NCI-H345 treated with DMSO at 0.1 percent for 48 hours (cell line): ENCODE data around the gene GPR143.
"Not testable (repeated sequence)": the region's sequence is repeated elsewhere in the genome, so short reads cannot be mapped to it uniquely, and the experiment has no call there.

ENCODE experiments used
- DNase-seq: peaks from one replicate; lab custom pipeline; 2025; ENCODE audit not compliant: unreplicated experiment; lab: John Stamatoyannopoulos, UW

The GPR143 gene

DNA sequence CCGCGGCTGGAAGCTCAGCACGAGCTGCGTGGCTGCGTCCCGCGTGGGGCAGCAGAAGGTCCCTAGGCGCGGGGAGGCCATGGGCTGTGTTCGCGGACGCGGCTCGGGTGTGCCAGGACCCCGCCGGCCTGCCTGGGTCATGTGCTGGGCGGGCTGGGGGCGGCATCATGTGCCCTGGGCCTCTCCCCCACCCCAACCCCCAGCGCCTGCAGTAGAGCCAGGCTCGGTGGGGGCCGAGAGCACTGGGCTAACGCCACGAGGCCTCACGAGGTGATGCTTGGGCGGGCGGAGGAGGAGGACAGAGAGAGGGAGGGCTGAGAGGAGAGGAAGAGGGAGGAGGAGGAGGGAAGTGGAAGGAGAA, at the start of gene GPR143:
Gene GPR143 (minus strand): TSS at position 111 of the 361 bp plus-strand sequence. CDS start 30 bp downstream, at position 81.
- DNase-seq: no peak

DNA sequence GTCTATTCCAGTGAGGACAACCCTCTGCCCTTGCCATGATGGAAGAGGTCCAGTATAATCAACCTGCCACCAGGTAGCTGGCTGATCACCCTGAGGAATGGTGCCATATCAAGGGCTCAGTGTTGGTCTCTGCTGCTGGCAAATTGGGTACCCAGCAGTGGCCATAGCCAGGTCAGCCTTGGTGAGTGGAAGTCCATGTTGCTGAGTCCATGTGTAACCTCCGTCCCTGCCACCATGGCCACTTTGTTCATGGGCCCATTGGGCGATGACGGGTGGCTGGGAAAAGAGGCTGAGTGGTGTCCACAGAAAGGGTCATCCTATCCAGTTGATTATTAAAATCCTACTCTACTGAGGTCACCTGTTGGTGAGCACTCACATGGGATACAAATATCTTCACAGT, 45.4 kb upstream of the GPR143 start:
- DNase-seq: not testable (repeated sequence)

DNA sequence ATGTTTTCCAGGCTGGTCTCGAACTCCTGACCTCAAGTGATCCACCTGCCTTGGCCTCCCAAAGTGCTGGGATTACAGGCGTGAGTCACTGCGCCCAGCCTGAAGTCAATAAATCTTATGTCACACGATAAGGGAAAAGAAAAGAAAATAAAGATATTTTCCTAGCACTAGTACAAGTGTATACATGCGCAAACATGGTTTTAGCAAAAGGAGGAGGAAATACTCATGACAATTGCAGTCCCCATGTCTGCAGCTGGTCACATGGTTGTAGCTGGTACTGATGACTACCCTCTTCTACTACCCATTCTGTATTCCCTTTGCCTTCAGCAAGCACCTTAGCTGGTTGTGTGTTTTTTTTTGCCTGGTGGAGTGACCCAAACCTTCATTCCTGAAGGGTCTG, 44.2 kb upstream of the GPR143 start:
- not testable (repeated sequence) for DNase-seq

DNA sequence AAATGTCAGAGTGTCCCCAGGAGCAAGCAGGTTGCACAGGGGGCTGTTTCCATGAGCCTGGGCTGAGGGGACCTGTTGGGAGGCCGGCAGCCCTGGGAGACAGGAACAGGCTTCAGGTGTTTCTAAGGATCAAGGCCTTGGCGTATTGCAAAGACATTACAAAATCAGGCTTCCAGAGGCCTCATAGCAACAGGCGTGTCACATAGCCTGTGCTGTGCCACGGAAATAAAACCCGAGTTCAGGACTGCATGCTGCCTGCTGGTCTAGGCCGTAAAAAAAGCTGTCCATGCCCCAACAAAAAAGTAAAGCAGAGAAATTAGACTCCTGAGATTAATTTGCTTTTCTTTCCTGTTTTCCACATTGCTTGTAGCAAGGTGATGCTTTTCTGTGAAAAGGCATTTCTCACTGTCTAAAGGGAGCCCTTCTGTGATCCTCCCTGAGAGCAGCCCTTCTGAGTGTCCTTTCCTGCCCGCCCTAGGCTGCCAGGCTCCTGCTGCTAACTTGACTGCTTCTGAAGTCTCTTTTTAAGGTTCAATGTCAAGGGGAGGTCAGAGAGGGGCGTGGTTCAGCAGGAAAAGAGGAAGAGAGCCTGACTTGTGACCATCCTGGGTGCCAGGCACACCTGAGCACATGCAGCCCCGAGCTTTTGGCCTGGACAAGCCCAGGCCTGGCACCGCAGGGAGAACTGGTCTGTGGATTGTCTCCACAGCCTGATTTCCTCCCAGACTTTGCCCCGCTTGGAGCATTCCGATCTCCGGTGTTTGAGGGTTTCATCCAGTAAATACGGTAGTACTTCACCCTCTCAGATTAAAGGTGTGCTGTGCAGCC, 41.9 kb upstream of the GPR143 start:
- DNase-seq: no peak

DNA sequence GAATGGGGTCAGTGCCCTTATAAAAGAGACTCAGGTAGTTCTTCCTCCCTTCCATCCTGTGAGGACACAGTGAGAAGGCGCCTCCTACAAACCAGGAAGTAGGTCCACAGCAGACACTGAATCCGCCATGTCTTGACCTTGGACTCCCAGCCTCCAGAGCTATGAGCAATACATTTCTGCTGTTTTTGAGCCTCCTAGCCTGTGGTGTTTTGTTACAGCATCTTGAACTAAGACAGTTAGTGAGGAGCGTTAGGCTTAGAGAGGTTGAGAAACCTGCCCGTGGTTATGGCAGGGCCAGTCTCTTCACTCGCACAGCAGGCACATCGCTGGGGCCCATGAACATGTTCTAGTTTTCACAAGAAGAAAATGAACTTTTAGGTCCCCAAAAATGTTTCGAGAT, 40.3 kb upstream of the GPR143 start:
- DNase-seq: no peak

DNA sequence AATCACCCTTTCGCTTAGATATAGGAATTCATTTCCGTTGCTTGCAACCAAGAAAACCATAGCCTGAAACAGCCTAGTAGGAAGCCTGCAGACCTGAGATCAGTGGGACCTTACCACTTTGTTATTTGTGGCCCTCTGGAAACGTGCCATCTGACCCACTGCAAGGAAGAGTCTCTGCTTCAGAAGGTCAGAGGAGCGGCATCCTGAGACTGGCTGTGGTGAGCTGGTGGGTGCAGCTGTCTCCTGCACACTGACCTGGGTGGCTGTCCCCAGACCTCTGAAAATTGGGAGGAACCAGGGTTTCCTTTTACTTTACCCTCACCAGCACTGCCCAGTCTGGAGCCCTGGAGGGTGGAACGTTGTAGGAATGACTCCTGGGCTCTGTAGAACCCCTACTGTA, 38.8 kb upstream of the GPR143 start:
- DNase-seq: no peak

DNA sequence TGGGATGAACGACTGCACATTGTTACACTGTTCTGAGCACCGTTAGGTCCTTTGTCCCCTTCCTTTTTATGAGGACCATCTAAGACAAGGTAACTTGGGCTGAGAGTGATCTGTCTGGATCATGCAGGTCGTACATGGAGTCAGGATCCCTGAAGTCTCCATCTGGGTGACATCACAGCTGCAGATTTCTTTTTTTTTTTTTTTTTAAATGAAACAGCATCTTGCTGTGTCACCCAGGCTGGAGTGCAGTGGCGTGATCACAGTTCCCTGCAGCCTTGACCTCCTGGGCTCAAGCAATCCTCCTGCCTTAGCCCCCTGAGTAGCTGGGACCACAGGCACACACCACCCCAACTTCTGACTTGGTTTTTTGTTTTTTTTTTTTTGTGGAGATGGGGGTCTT, 37.1 kb upstream of the GPR143 start:
- DNase-seq: no peak

DNA sequence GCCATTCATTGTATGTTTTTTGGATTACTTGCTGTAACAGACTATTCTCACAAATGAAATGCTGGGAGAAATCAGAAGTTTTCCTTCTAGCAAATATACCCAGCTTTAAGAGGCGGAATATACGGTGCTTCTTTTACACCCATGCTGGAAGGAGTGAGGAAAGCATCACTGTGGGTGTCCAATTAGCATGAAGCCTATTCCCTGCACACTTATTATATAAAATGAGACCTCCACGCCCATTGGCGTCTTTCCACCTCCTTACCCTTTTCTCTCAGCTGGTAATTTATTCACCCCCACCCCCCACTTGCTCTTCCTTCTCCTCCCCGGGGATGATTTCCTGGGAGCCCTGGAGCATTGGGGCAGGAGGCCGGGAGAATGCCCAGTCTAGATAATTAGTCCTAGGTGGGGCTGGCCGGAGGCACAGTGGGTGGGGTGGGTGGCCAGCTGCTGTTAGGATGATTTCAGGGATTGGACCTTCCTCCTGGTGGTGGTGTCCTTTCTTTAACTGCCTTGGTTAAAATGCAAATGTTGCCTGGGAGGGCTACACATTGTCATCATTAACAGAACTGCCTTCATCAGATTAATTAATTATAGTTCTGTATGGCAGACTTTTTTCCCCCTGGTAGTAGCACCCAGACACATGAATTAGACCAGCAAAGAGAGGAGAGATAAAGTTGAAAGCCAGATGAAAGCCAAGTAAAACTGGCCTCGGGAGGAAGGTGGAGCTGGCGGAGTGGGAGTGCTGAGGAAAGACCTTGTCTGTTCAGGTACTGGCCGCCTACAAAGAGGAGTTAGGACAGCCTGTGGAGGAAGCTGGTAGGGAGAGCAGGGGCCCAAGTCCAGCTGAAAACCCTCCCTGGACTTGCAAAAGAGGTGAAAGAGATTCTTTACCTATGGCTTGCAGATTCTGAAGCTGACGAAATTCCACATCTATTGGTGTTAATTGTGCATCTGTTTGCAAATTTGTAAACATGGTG, 32.0 kb upstream of the GPR143 start:
- DNase-seq: no peak

DNA sequence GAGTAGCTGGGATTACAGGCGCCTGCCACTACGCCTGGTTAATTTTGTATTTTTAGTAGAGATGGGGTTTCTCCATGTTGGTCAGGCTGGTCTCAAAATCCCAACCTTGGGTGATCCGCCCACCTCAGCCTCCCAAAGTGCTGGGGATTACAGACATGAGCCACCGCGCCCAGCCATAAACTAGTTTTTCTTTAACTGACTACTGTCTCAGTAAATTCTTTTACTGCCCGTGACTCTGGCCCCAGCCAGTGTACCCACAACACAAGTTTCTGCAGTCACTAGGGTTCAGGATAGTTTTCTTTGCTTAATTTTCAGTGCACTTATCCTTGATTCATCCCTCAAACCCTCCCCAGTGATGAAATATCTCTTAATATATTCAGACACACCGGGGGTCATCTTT, 28.8 kb upstream of the GPR143 start:
- DNase-seq: no peak

DNA sequence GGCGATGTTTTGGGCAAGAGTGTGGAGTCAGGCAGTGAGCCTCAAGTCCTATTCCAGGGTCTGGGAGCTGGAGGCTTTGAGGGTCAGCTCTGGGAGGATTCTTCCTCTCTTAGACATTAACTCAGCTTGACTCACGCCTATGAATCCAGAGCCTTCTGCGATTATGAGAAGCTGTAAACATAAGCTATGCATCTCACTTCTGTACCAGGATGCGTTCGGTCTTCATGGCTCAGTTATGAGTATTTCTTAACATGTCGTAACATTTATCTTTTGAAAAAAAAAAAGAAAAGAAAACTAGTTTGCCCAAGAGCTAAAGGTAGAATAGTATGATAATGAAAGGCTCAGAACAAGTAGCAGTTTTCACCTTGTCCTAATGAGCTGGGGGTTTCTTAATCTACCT, 25.2 kb upstream of the GPR143 start:
- no peak for DNase-seq

DNA sequence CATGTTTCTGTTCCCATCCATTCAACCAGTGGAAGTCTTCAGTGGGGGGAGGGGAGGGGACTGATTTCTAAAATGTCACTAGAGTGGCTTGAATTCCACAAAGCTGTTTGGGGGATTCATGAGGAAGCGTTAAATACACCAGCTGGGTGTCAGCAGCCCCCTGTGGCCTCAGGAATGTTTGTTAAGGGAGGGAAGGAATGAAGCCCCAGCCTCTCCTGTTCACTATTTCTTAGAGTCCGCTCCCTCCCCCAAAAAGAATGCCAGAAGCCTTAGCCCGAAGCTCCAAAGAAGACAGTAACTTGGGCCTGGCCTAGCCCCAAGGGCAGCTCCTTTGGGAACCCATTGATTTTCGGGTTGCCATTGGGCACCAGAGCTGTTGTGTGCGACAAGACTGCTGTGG, 23.9 kb upstream of the GPR143 start:
- no peak for DNase-seq

DNA sequence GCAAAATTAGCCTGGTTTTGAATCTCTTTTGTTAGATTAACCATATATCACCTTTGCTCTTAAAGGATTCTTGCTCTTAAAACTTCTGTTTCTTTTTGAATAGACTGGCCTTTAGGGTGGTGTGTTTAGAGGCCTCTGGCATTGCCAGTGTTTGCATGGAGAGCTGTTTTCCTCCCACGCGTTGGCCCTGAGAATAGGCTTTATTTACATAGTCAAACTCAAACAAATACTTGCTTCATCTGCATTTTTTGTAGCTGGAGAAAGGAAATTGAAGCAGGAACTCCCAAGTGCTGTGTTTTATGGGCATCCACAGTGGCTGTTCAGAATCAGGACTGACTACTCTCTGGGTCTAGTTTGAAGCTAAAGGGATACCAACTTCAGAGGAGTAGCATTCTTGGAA, 23.3 kb upstream of the GPR143 start:
- DNase-seq: no peak

DNA sequence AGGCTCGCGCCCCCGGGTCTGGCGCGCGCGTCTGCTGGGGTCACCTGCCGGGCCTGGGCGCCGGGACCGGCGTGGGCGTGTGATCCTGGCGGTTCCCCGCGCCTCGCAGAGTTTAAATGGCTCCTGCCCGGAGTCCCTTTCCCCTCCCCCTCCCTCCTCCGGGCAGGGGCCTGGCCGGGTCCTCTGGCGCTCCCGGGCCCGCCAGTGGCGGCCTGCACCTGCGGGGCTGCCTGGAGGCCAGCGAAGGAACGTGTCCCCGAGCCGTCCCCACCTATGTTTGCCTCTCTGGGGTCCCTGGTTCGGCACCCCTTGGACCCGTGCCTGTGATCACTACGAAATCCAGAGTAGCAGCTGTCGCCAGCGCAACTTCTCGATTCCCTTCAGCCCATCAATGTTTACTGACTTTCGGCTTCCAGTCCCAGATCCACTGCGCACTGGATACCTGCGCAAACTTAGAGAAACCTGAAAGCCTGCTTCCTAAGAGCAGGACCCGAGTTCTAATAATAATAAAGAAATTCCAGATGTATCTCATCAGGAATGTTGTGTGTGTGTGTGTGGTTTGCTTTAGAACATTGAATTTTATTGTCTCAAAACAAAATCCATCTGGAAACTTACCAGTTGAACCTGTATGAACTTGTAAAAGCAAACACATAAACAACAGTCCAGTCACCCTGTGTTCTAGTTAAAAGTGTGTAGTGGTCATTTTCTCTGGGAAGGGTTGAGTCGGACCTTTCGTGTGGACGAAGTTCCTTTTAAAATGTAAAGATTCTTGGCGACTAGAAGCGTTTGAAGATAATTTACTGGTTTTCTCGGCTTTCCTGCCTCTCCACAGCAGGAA, 21.4 kb upstream of the GPR143 start:
- DNase-seq: no peak

DNA sequence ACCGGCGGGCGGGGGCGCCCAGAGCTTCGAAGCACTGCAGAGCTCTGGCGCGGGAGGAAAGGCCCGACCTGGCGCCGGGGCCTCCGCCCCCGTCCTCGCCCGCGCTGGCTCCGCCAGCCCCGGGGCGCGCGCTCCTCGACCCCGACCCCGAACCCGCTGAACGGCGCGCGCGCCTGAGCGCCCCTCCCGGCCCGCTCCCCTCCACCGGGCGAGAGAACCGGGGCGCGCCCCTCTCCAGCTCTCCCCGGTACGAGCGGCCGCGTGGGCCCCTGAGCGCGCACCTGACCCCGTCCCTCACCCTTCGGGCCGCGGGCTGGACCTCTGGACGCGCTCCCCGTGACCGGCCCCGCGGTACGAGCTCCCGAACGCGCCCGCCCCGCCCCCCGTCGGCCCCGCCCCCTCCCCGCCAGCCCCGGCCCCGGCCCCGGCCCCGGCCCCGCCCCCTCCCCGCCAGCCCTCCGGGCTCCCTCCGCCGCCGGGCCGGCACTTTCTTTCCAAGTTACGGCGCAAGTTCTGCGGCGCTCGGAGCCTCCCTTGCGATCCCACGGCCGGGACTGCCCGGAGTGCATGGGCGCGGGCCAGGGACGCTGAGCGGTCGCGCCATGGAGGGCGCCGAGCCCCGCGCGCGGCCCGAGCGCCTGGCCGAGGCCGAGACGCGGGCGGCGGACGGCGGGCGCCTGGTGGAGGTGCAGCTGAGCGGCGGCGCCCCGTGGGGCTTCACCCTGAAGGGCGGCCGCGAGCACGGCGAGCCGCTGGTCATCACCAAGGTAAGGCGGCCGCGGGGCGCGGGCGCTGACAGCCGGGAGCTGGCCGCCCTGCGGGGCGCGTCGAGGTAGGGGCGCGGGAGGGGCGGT, 20.5 kb upstream of the GPR143 start, which contains the start of gene SHROOM2:
Gene SHROOM2 (plus strand): TSS at position 486 of the 854 bp plus-strand sequence. CDS start 117 bp downstream, at position 603.
- DNase-seq: no peak

DNA sequence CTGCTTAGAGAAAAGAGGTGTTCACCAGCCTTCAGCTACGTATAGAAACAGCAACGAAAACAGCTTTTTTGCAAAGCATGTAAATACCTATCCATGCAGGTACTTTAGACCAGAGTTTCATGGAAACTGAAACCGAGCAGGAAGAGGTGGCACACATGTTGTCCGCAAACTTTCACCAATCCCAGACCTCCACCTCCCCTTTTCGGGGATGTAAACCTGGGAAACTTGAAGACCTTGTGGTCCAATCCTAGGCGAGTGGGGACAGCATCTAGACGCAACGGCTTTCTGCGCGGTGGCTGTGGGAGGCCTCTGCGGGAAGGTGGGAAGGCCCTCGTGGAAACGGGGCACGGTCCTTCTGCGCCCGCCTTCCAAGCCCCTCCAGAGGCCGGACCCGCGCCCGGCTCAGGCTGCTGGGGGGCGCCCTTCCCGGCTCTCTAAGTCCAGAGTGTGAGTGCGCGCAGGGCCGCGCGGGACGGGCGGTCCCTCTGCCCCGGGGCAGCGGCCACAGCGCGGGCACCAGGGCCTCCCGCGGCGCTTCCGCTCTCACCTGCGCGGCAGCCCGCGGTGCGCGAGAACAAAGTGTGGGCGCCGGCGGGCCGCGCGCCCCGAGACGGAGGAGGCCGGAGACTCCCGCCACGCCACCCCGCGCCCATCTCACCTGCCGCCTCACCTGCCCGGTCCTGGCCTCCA, 19.8 kb upstream of the GPR143 start:
- no peak for DNase-seq

DNA sequence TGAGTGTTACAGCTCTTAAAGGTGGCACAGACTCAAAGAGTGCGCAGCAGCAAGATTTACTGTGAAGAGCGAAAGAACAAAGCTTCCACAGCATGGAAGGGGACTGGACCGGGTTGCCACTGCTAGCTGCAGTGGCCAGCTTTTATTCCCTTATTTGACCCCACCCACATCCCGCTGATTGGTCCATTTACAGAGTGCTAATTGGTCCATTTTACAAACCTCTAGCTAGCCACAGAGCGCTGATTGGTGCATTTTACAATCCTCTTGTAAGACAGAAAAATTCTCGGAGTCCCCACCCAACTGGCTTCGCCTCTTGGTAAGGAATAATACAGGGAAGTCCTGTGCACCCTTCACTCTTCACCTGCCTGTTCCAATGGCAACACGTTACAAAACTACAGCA, 18.7 kb upstream of the GPR143 start:
- no peak for DNase-seq

DNA sequence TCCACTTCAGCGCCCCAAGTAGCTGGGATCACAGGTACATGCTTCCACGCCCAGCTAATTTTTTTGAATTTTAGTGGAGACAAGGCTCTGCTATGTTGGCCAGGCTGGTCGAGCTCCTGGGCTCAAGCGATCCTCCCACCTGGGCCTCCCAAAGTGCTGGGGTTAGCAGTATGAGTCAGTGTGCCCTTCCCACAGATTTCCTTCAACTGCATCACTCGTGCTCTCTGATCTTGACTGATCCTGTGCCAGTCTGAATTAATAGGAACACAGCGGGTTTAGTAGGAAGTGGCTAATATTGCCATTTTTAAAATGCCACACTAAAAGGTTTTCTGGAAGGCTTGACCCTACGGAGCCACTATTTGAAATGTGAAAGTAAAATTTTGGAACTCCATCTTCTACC, 16.3 kb upstream of the GPR143 start:
- DNase-seq: no peak

DNA sequence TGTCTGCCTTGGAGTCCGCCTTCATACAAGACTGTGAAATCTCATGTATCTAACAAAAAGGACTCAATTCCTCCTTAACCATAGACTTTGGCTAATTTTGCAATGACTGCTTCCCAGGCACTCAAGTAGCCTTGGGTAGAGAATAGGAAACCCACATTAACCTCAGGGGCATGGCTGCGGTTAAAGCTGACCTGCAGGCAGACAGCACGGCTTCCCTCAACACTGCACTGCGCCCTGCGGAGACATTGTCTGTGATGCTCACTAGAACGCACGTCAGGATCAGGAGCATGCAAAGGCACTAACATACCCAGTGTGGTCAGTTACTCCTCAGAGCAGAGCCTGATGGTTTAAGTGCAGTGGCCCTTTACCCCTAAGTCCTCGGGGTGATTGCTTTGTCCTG, 10.3 kb upstream of the GPR143 start:
- no peak for DNase-seq

DNA sequence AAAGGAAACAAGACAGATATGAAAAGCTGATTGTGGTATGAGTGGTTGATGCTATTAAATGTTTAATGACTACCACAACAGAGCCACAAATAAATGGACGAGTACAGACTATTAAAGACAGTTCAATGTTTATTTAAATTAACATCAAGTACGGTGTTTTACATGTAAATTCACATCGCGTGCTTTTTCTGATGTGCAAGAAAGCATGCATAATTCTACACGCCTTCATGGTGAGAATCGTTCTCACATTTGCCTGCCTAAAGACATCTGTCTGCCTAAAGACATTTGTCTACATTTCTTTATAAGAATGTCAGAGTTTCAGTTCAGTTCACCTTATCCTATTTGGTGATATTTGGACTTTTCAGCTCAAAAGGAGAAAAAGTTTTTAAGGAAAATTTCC, 7.3 kb upstream of the GPR143 start:
- no peak for DNase-seq

DNA sequence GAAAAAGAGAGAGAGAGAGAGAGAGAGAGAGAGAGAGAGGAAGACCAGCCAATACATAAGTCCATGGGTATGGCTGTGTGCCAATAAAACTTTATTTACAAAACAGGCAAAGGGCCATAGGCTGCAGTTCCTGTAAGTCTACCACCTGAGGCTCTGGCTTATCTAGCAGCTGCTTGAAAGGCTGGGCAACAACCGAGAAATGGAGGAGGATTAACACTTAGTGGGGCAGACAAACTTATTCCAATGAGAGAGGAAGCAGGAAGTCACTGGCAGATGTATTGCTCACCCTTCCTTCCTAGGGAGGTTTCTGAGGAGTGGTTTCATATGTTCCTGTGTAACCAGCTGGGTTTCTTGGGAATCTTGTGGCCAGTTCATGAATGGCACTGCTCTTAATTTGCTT, 4.7 kb upstream of the GPR143 start:
- no peak for DNase-seq
